GM19463 (cell line): Measurements from ENCODE around the gene KCNJ18.
"Not testable (repeated sequence)": the region's sequence is repeated elsewhere in the genome, so short reads cannot be mapped to it uniquely, and the experiment has no call there.

Experiments
- ATAC-seq: cut with Tn5 transposase; IDR thresholded peaks from one replicate; pipeline ENCODE4 v1.9.1; 2021; ENCODE audit warnings: mild to moderate bottlenecking, moderate library complexity; ENCODE audit not compliant: unreplicated experiment

The KCNJ18 gene

GRCh38 chr17:21719511-21720226, 27.3 kb downstream of the KCNJ18 start:
- not testable (repeated sequence) for ATAC-seq

- ATAC-seq: not testable (repeated sequence)
These were observed 28.2 kb downstream of the KCNJ18 start for GRCh38 chr17:21720566-21720965.

- ATAC-seq: not testable (repeated sequence)
These were observed 29.9 kb downstream of the KCNJ18 start for GRCh38 chr17:21722268-21722667.

GRCh38 chr17:21724216-21725006, 32.1 kb downstream of the KCNJ18 start:
- not testable (repeated sequence) for ATAC-seq

GRCh38 chr17:21731076-21731475, 38.8 kb downstream of the KCNJ18 start:
- ATAC-seq: not testable (repeated sequence)

GRCh38 chr17:21733931-21734330, 41.6 kb downstream of the KCNJ18 start:
- not testable (repeated sequence) for ATAC-seq

GRCh38 chr17:21735814-21736213, 43.5 kb downstream of the KCNJ18 start:
- not testable (repeated sequence) for ATAC-seq

GRCh38 chr17:21737015-21737580, 44.8 kb downstream of the KCNJ18 start:
- ATAC-seq: not testable (repeated sequence)

- ATAC-seq: not testable (repeated sequence)
These were observed 45.9 kb downstream of the KCNJ18 start for GRCh38 chr17:21738241-21738640.

GRCh38 chr17:21738877-21739474, 46.7 kb downstream of the KCNJ18 start:
- ATAC-seq: peak; percentile 72

- ATAC-seq: peak; percentile 66
These were observed 47.2 kb downstream of the KCNJ18 start for GRCh38 chr17:21739485-21739884.

- ATAC-seq: not testable (repeated sequence)
These were observed 48.5 kb downstream of the KCNJ18 start for GRCh38 chr17:21740836-21741235.

GRCh38 chr17:21741520-21741919, 49.2 kb downstream of the KCNJ18 start:
- ATAC-seq: not testable (repeated sequence)

- no peak for ATAC-seq
These were observed 50.0 kb downstream of the KCNJ18 start for GRCh38 chr17:21742326-21742725.

- not testable (repeated sequence) for ATAC-seq
These were observed 51.8 kb downstream of the KCNJ18 start for GRCh38 chr17:21744151-21744550.

GRCh38 chr17:21744621-21745020, 52.3 kb downstream of the KCNJ18 start:
- ATAC-seq: not testable (repeated sequence)

GRCh38 chr17:21745385-21746054, 53.2 kb downstream of the KCNJ18 start:
- not testable (repeated sequence) for ATAC-seq

GRCh38 chr17:21746415-21746814, 54.1 kb downstream of the KCNJ18 start:
- ATAC-seq: not testable (repeated sequence)

- ATAC-seq: not testable (repeated sequence)
These were observed 55.0 kb downstream of the KCNJ18 start for GRCh38 chr17:21747195-21747915.

- ATAC-seq: not testable (repeated sequence)
These were observed 56.4 kb downstream of the KCNJ18 start for GRCh38 chr17:21748686-21749085.
